Caco-2 (cell line): Measurements from ENCODE around the gene USP38. TPM values are rescaled to one million over a fixed set of nuclear protein-coding genes. Genes with fewer than 3 reads are reported as not detected.

Experiments used
- BruUV-seq: library from RNA; stranded (reverse); fragments of 400-500 nt; replicated peaks from 2 replicates; lab custom pipeline; 2021; lab: Mats Ljungman, UMichigan
- CTCF ChIA-PET: fragments of 300-600 bp; sonication (Branson Sonifier 250); formaldehyde crosslinking; loops from one replicate; lab custom pipeline; 2022; ENCODE audit warnings: antibody characterized with exemption; lab: Charles Lee
- POLR2A ChIA-PET: fragments of 300-600 bp; sonication (Branson Sonifier 250); formaldehyde crosslinking; loops from one replicate; lab custom pipeline; 2022; ENCODE audit warnings: antibody characterized with exemption; lab: Charles Lee
- DNase-seq, 2 experiments: peaks; one replicate each; pipeline versions ENCODE4 v3.0.0 to v3.0.0-alpha.2; 2020 to 2022
- H3K27me3 ChIP-seq: replicated peaks from 2 replicates; pipeline ENCODE4 v1.6.0; 2011; ENCODE audit warnings: low read length; ENCODE audit not compliant: control insufficient read depth, insufficient read depth
- H3K36me3 ChIP-seq: 2 replicates; pipeline ENCODE4 v1.5.1; 2011; ENCODE audit warnings: low read length; ENCODE audit not compliant: control insufficient read depth, insufficient read depth
- H3K4me1 ChIP-seq: fragments of 250-450 bp; sonication (Bioruptor Pico); 2 replicates; pipeline ENCODE4 v1.5.1; 2020; ENCODE audit warnings: mild to moderate bottlenecking
- H3K4me3 ChIP-seq: 2 replicates; pipeline ENCODE4 v1.5.1; 2011; ENCODE audit warnings: low read depth, mild to moderate bottlenecking, control low read depth, low read length
- H3K9me3 ChIP-seq: fragments of 250-450 bp; sonication (Bioruptor Pico); 2 replicates; pipeline ENCODE4 v1.5.1; 2020; ENCODE audit warnings: mild to moderate bottlenecking, moderate library complexity
- H3K27ac Mint-ChIP-seq: one replicate; pipeline ENCODE4 v1.8.0; 2022; ENCODE audit warnings: mixed read lengths; ENCODE audit not compliant: unreplicated experiment
- H3K27me3 Mint-ChIP-seq: one replicate; pipeline ENCODE4 v1.8.0; 2022; ENCODE audit warnings: mixed read lengths; ENCODE audit not compliant: insufficient read depth, unreplicated experiment
- H3K36me3 Mint-ChIP-seq: one replicate; pipeline ENCODE4 v1.8.0; 2022; ENCODE audit warnings: mild to moderate bottlenecking, mixed read lengths; ENCODE audit not compliant: insufficient read depth, unreplicated experiment
- H3K4me1 Mint-ChIP-seq: one replicate; pipeline ENCODE4 v1.8.0; 2022; ENCODE audit warnings: low read depth, mixed read lengths; ENCODE audit not compliant: unreplicated experiment
- H3K4me3 Mint-ChIP-seq: one replicate; pipeline ENCODE4 v1.8.0; 2022; ENCODE audit warnings: mild to moderate bottlenecking, moderate library complexity, mixed read lengths; ENCODE audit not compliant: unreplicated experiment
- H3K9me3 Mint-ChIP-seq: one replicate; pipeline ENCODE4 v1.8.0; 2022; ENCODE audit warnings: mixed read lengths; ENCODE audit not compliant: unreplicated experiment
- intact Hi-C: fragments of 100-400 bp; cut with micrococcal nuclease; formaldehyde crosslinking; loops from one replicate; pipeline ENCODE4 v1.10.0; 2022; ENCODE audit not compliant: unreplicated experiment
- total RNA-seq: library from RNA; stranded (reverse); gene quantifications from 2 replicates; pipeline ENCODE4 v1.2.3, GENCODE V29; 2022
- TF ChIP-seq, protein P1 (sequence below), 2 experiments: fragments of 200-600 bp in 1 of 2; IDR thresholded peaks; 1 replicate in 1 of 2; 2 replicates in 1 of 2; pipeline versions ENCODE4 v1.5.1 to v1.8.0; 2011 to 2022; ENCODE audit warnings: antibody characterized with exemption in 1 of 2, control low read depth in 1 of 2, inconsistent platforms in 1 of 2, low read depth in 1 of 2, low read length in 1 of 2, mild to moderate bottlenecking in 1 of 2, moderate library complexity in 1 of 2; ENCODE audit not compliant: insufficient read depth in 1 of 2, severe bottlenecking in 1 of 2, unreplicated experiment in 1 of 2

USP38 gene
- total RNA-seq, 1 experiment from 2014 or later, result 19.8 TPM

DNA sequence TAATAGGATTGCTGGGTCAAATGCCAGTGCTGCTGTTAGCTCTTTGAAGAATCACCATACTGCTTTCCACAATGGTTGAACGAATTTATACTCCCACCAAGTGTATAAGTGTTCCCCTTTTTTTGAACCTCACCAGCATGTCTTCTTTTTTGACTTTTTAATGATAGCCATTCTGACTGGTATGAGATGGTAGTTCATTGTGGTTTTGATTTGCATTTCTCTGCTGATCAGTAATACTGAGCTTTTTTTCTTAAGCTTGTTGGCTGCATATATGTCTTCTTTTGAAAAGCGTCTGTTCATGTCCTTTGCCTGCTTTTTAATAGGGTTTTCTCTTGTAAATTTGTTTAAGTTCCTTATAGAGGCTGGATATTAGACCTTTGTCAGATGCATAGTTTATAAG lies 14.8 kb downstream of the USP38 start:
- Histone ChIP-seq H3K9me3 (no peaks in the 10 kb centered on the region), H3K36me3 (no peaks in the 10 kb centered on the region), H3K4me3 (no peak overlapping the region), H3K27me3 (no peaks in the 10 kb centered on the region), H3K4me1 (no peaks in the 10 kb centered on the region)
- Mint-ChIP-seq H3K4me1 (no peaks in the 10 kb centered on the region), H3K4me3 (no peak overlapping the region), H3K36me3 (peaks cover 58% of the 10 kb centered on the region), H3K9me3 (no peaks in the 10 kb centered on the region), H3K27me3 (no peaks in the 10 kb centered on the region), H3K27ac (no peak overlapping the region)
- BruUV-seq, result no TSS peak
- intact Hi-C loops, result no loop called here
- ChIA-PET CTCF (no interaction called here), POLR2A (no interaction called here)
- TF ChIP-seq, protein P1, sequence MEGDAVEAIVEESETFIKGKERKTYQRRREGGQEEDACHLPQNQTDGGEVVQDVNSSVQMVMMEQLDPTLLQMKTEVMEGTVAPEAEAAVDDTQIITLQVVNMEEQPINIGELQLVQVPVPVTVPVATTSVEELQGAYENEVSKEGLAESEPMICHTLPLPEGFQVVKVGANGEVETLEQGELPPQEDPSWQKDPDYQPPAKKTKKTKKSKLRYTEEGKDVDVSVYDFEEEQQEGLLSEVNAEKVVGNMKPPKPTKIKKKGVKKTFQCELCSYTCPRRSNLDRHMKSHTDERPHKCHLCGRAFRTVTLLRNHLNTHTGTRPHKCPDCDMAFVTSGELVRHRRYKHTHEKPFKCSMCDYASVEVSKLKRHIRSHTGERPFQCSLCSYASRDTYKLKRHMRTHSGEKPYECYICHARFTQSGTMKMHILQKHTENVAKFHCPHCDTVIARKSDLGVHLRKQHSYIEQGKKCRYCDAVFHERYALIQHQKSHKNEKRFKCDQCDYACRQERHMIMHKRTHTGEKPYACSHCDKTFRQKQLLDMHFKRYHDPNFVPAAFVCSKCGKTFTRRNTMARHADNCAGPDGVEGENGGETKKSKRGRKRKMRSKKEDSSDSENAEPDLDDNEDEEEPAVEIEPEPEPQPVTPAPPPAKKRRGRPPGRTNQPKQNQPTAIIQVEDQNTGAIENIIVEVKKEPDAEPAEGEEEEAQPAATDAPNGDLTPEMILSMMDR (IDR thresholded peaks at IDR 0.05; ENCODE audit: insufficient read depth in 1 of 2, low read depth in 1 of 2, low read length in 1 of 2, severe bottlenecking in 1 of 2, unreplicated experiment in 1 of 2), result no peak
- no peak for DNase-seq

DNA sequence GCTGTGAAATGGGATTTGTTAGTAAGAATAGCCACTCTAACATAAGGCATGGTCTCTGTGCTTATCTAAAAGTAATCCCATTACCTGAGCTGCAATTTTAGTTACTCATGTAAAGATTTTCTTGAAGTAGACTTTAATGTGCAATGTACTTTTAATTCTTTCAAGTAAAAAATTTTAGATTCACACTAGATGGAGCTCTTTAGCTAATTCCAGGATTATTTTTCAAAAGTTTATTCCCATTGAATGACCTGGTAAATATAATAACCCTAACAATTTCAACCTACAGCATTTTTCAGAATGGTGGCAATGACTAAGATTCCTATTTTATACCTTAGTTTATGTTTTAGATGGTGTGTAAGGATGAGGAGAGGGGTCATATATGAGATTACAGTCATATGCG lies 18.1 kb downstream of the USP38 start:
- H3K9me3 ChIP-seq, result no peaks in the 10 kb centered on the region
- intact Hi-C loops, result no loop called here
- Mint-ChIP-seq H3K27ac (no peak overlapping the region), H3K27me3 (no peaks in the 10 kb centered on the region), H3K4me3 (no peak overlapping the region), H3K4me1 (no peaks in the 10 kb centered on the region), H3K36me3 (peaks cover 67% of the 10 kb centered on the region), H3K9me3 (no peaks in the 10 kb centered on the region)
- no peaks in the 10 kb centered on the region for H3K27me3 ChIP-seq
- no peak overlapping the region for H3K4me3 ChIP-seq
- CTCF ChIA-PET, result no interaction called here
- POLR2A ChIA-PET, result no interaction called here
- TF ChIP-seq, protein P1 (IDR thresholded peaks at IDR 0.05; ENCODE audit: insufficient read depth in 1 of 2, low read depth in 1 of 2, low read length in 1 of 2, severe bottlenecking in 1 of 2, unreplicated experiment in 1 of 2), result peak in 1 of 2 experiments; percentile 13
- no peaks in the 10 kb centered on the region for H3K4me1 ChIP-seq
- BruUV-seq, result no TSS peak
- no peaks in the 10 kb centered on the region; the same call in 1 of the 2 replicates for H3K36me3 ChIP-seq
- no peak for DNase-seq

DNA sequence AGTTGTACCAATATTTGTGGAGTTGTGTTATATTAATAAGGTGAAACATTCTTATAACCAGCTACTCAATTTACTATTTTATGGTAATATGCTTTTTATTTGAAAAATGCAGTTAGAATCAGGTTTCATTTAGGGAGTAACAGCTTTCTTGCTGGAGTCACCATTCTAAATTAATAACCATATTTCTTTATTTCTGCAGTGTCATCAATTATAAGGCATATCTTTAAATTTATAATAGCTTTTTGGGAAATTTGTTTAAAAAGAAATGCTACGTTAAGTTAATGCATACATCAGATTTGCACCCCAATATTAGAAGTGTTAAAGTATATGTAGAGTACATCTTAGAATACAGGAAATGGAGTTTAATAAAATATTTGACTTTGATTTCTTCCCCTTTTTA lies 18.9 kb downstream of the USP38 start:
- Mint-ChIP-seq H3K4me1 (no peaks in the 10 kb centered on the region), H3K4me3 (no peak overlapping the region), H3K27ac (no peak overlapping the region), H3K27me3 (no peaks in the 10 kb centered on the region), H3K36me3 (peaks cover 61% of the 10 kb centered on the region), H3K9me3 (no peaks in the 10 kb centered on the region)
- ChIA-PET POLR2A (no interaction called here), CTCF (no interaction called here)
- DNase-seq, result no peak
- intact Hi-C loops, result no loop called here
- H3K36me3 ChIP-seq, result no peaks in the 10 kb centered on the region; the same call in 1 of the 2 replicates
- no peaks in the 10 kb centered on the region for H3K9me3 ChIP-seq
- no peaks in the 10 kb centered on the region for H3K4me1 ChIP-seq
- BruUV-seq, result no TSS peak
- no peak overlapping the region for H3K4me3 ChIP-seq
- TF ChIP-seq, protein P1 (IDR thresholded peaks at IDR 0.05; ENCODE audit: insufficient read depth in 1 of 2, low read depth in 1 of 2, low read length in 1 of 2, severe bottlenecking in 1 of 2, unreplicated experiment in 1 of 2), result no peak
- H3K27me3 ChIP-seq, result no peaks in the 10 kb centered on the region
